Measurements from ENCODE around the gene ITGB6.

Gene ITGB6

GRCh38 chr2:160068906-160069305 is 131.2 kb downstream of the ITGB6 start:
- no peak for DNase-seq
- in situ Hi-C loops (cut with MboI; ENCODE audit: low pct_unique_long_range_greater_than_20kb, low sequenced_read_pairs): no loop called here

GRCh38 chr2:160064916-160065315 is 135.2 kb downstream of the ITGB6 start:
- no peak for DNase-seq
- in situ Hi-C loops (cut with MboI; ENCODE audit: low pct_unique_long_range_greater_than_20kb, low sequenced_read_pairs): no loop called here

GRCh38 chr2:160063879-160064612 is 136.0 kb downstream of the ITGB6 start:
- in situ Hi-C loops (cut with MboI; ENCODE audit: low pct_unique_long_range_greater_than_20kb, low sequenced_read_pairs): no loop called here
- DNase-seq: no peak

GRCh38 chr2:160063271-160063670 is 136.8 kb downstream of the ITGB6 start:
- DNase-seq: no peak
- in situ Hi-C loops (cut with MboI; ENCODE audit: low pct_unique_long_range_greater_than_20kb, low sequenced_read_pairs): no loop called here

- no peak for DNase-seq
Observed at GRCh38 chr2:160062292-160063005, 137.6 kb downstream of the ITGB6 start, which contains the start of gene PLA2R1. TSS of gene PLA2R1 (minus strand) at chr2:160062615. CDS start at chr2:160062403, 212 bp downstream.

GRCh38 chr2:160061944-160062291 is 138.2 kb downstream of the ITGB6 start:
- in situ Hi-C loops (cut with MboI; ENCODE audit: low pct_unique_long_range_greater_than_20kb, low sequenced_read_pairs): no loop called here
- DNase-seq: no peak

More at GRCh38 chr2:160062292-160063005, 137.6 kb downstream of the ITGB6 start, which contains the start of gene PLA2R1:
- in situ Hi-C loops (cut with MboI; ENCODE audit: low pct_unique_long_range_greater_than_20kb, low sequenced_read_pairs): no loop called here

GRCh38 chr2:160061533-160061932 is 138.5 kb downstream of the ITGB6 start:
- in situ Hi-C loops (cut with MboI; ENCODE audit: low pct_unique_long_range_greater_than_20kb, low sequenced_read_pairs): no loop called here

GRCh38 chr2:160060297-160060696 is 139.8 kb downstream of the ITGB6 start:
- no peak for DNase-seq
- in situ Hi-C loops (cut with MboI; ENCODE audit: low pct_unique_long_range_greater_than_20kb, low sequenced_read_pairs): no loop called here

More at GRCh38 chr2:160061533-160061932, 138.5 kb downstream of the ITGB6 start:
- DNase-seq: no peak

- in situ Hi-C loops (cut with MboI; ENCODE audit: low pct_unique_long_range_greater_than_20kb, low sequenced_read_pairs): no loop called here
Observed at GRCh38 chr2:160057356-160057755, 142.7 kb downstream of the ITGB6 start.

GRCh38 chr2:160055726-160056108 is 144.4 kb downstream of the ITGB6 start:
- DNase-seq: no peak
- in situ Hi-C loops (cut with MboI; ENCODE audit: low pct_unique_long_range_greater_than_20kb, low sequenced_read_pairs): no loop called here

More at GRCh38 chr2:160057356-160057755, 142.7 kb downstream of the ITGB6 start:
- DNase-seq: no peak

- in situ Hi-C loops (cut with MboI; ENCODE audit: low pct_unique_long_range_greater_than_20kb, low sequenced_read_pairs): no loop called here
- no peak for DNase-seq
Observed at GRCh38 chr2:160054984-160055725, 144.9 kb downstream of the ITGB6 start.

- in situ Hi-C loops (cut with MboI; ENCODE audit: low pct_unique_long_range_greater_than_20kb, low sequenced_read_pairs): no loop called here
- DNase-seq: no peak
Observed at GRCh38 chr2:160053946-160054345, 146.1 kb downstream of the ITGB6 start.

GRCh38 chr2:160052531-160052930 is 147.5 kb downstream of the ITGB6 start:
- in situ Hi-C loops (cut with MboI; ENCODE audit: low pct_unique_long_range_greater_than_20kb, low sequenced_read_pairs): no loop called here

GRCh38 chr2:160051371-160051800 is 148.7 kb downstream of the ITGB6 start:
- DNase-seq: no peak
- in situ Hi-C loops (cut with MboI; ENCODE audit: low pct_unique_long_range_greater_than_20kb, low sequenced_read_pairs): no loop called here

More at GRCh38 chr2:160052531-160052930, 147.5 kb downstream of the ITGB6 start:
- DNase-seq: no peak

- in situ Hi-C loops (cut with MboI; ENCODE audit: low pct_unique_long_range_greater_than_20kb, low sequenced_read_pairs): no loop called here
Observed at GRCh38 chr2:160050147-160050546, 149.9 kb downstream of the ITGB6 start.

More at GRCh38 chr2:160050147-160050546, 149.9 kb downstream of the ITGB6 start:
- no peak for DNase-seq
